Mesenchymal stem cell (in vitro differentiated cells and primary cell): ENCODE results near the gene SKAP1.

Experiments
- DNase-seq: peaks from one replicate; pipeline ENCODE4 v3.0.0-alpha.2; 2013
- H2AFZ ChIP-seq: one replicate; pipeline ENCODE4 v1.6.1; 2013; ENCODE audit warnings: low read depth, mild to moderate bottlenecking, control low read depth, inconsistent platforms, low read length, moderate library complexity
- H2AK5ac ChIP-seq: 2 replicates; pipeline ENCODE4 v1.6.1; 2013; ENCODE audit warnings: low read length, moderate library complexity, mild to moderate bottlenecking, inconsistent platforms; ENCODE audit not compliant: severe bottlenecking
- H2BK120ac ChIP-seq: one replicate; pipeline ENCODE4 v1.6.1; 2013; ENCODE audit warnings: low read depth, mild to moderate bottlenecking, inconsistent platforms, low read length, moderate library complexity
- H2BK12ac ChIP-seq, 2 experiments: one replicate each; pipeline ENCODE4 v1.6.1; 2013; ENCODE audit warnings: inconsistent platforms in 2 of 2, low read length in 2 of 2, mild to moderate bottlenecking in 2 of 2, moderate library complexity in 2 of 2, control low read depth in 1 of 2
- H2BK15ac ChIP-seq: one replicate; pipeline ENCODE4 v1.6.1; 2013; ENCODE audit warnings: mild to moderate bottlenecking, low read depth, inconsistent platforms; ENCODE audit not compliant: poor library complexity, severe bottlenecking
- H2BK5ac ChIP-seq: 2 replicates; pipeline ENCODE4 v1.6.1; 2013; ENCODE audit warnings: low read depth, mild to moderate bottlenecking, low read length, control low read depth, inconsistent platforms; ENCODE audit not compliant: poor library complexity, severe bottlenecking
- H3K14ac ChIP-seq, 2 experiments: one replicate each; pipeline ENCODE4 v1.6.1; 2013; ENCODE audit warnings: inconsistent platforms in 2 of 2, low read length in 2 of 2, control low read depth in 1 of 2, mild to moderate bottlenecking in 1 of 2, moderate library complexity in 1 of 2
- H3K18ac ChIP-seq, 2 experiments: one replicate each; pipeline ENCODE4 v1.6.1; 2013; ENCODE audit warnings: inconsistent platforms in 2 of 2, low read length in 2 of 2, control low read depth in 1 of 2, low read depth in 1 of 2, mild to moderate bottlenecking in 1 of 2
- H3K23ac ChIP-seq, 2 experiments: one replicate each; pipeline ENCODE4 v1.6.1; 2013; ENCODE audit warnings: inconsistent platforms in 2 of 2, low read length in 2 of 2, mild to moderate bottlenecking in 2 of 2, moderate library complexity in 2 of 2, control low read depth in 1 of 2
- H3K27ac ChIP-seq: 2 replicates; pipeline ENCODE4 v1.5.1; 2013; ENCODE audit warnings: mild to moderate bottlenecking, moderate library complexity, low read length, control low read depth, inconsistent platforms; ENCODE audit not compliant: poor library complexity, severe bottlenecking
- H3K27me3 ChIP-seq, 2 experiments: 2 replicates each; pipeline versions ENCODE4 v1.6.1 to v1.7.0; 2013; ENCODE audit warnings: low read length in 2 of 2, mild to moderate bottlenecking in 2 of 2, moderate library complexity in 2 of 2, control low read depth in 1 of 2, inconsistent platforms in 1 of 2; ENCODE audit not compliant: control insufficient read depth in 1 of 2, insufficient read depth in 1 of 2
- H3K36me3 ChIP-seq, 2 experiments: 2 replicates each; pipeline versions ENCODE4 v1.6.1 to v1.7.0; 2013; ENCODE audit warnings: low read length in 2 of 2, control low read depth in 1 of 2, inconsistent platforms in 1 of 2, low read depth in 1 of 2, mild to moderate bottlenecking in 1 of 2; ENCODE audit not compliant: insufficient read depth in 2 of 2, control insufficient read depth in 1 of 2
- H3K4ac ChIP-seq, 2 experiments: one replicate each; pipeline ENCODE4 v1.6.1; 2013; ENCODE audit warnings: inconsistent platforms in 2 of 2, low read length in 2 of 2, mild to moderate bottlenecking in 2 of 2, moderate library complexity in 2 of 2, control low read depth in 1 of 2, low read depth in 1 of 2
- H3K4me1 ChIP-seq: 2 replicates; pipeline ENCODE4 v1.6.1; 2013; ENCODE audit warnings: low read depth, low read length, control low read depth; ENCODE audit not compliant: control insufficient read depth, insufficient read depth
- H3K4me2 ChIP-seq: 2 replicates; pipeline ENCODE4 v1.6.1; 2013; ENCODE audit warnings: low read length, mild to moderate bottlenecking, inconsistent platforms; ENCODE audit not compliant: poor library complexity, severe bottlenecking
- H3K4me3 ChIP-seq, 2 experiments: 2 replicates each; pipeline versions ENCODE4 v1.5.1 to v1.7.0; 2013; ENCODE audit warnings: low read length in 2 of 2, mild to moderate bottlenecking in 2 of 2, control low read depth in 1 of 2, low read depth in 1 of 2; ENCODE audit not compliant: insufficient read depth in 1 of 2
- H3K79me1 ChIP-seq: replicated peaks from 2 replicates; pipeline ENCODE4 v1.6.1; 2013; ENCODE audit warnings: mild to moderate bottlenecking, control low read depth, low read length, inconsistent platforms; ENCODE audit not compliant: poor library complexity, severe bottlenecking
- H3K9ac ChIP-seq: 2 replicates; pipeline ENCODE4 v1.7.0; 2013; ENCODE audit warnings: mild to moderate bottlenecking, low read length, moderate library complexity
- H3K9me3 ChIP-seq: 2 replicates; pipeline ENCODE4 v1.7.0; 2013; ENCODE audit warnings: mild to moderate bottlenecking, low read length; ENCODE audit not compliant: control insufficient read depth
- H4K8ac ChIP-seq: one replicate; pipeline ENCODE4 v1.6.1; 2013; ENCODE audit warnings: inconsistent platforms, mild to moderate bottlenecking, low read length, moderate library complexity
- H4K91ac ChIP-seq: one replicate; pipeline ENCODE4 v1.6.1; 2013; ENCODE audit warnings: mild to moderate bottlenecking, low read length, inconsistent platforms
- WGBS: methylation state at CpG from one replicate; pipeline ENCODE4 v1.1.7; 2013; ENCODE audit warnings: mixed read lengths; 5-methylcytosine and 5-hydroxymethylcytosine counted together

The SKAP1 gene

GRCh38 chr17:48181653-48182052 is 248.4 kb downstream of the SKAP1 start:
- H3K23ac ChIP-seq = no peak overlapping the region
- no peak overlapping the region for H4K91ac ChIP-seq
- no peak overlapping the region for H3K4ac ChIP-seq
- H2AFZ ChIP-seq = no peak overlapping the region
- no peaks in the 10 kb centered on the region for H3K9me3 ChIP-seq
- no peak overlapping the region for H3K18ac ChIP-seq
- H2AK5ac ChIP-seq = no peak overlapping the region
- DNase-seq = peak; percentile 50
- no peak overlapping the region for H2BK15ac ChIP-seq
- no peaks in the 10 kb centered on the region for H3K36me3 ChIP-seq
- H3K14ac ChIP-seq = no peak overlapping the region
- H3K79me1 ChIP-seq = no peaks in the 10 kb centered on the region
- no peak overlapping the region for H3K4me2 ChIP-seq
- no peak overlapping the region for H2BK5ac ChIP-seq
- no peak overlapping the region for H3K4me3 ChIP-seq
- H3K27me3 ChIP-seq = peaks cover 0 to 66% of the 10 kb centered on the region in 2 experiments
- H2BK12ac ChIP-seq = no peak overlapping the region
- H4K8ac ChIP-seq = no peak overlapping the region
- no peak overlapping the region for H3K27ac ChIP-seq
- 0% methylated on average over 1 of the region's 1 CpG for WGBS
- H3K9ac ChIP-seq = no peak overlapping the region
- H3K4me1 ChIP-seq = peaks cover 2% of the 10 kb centered on the region
- H2BK120ac ChIP-seq = no peak overlapping the region

- no peak overlapping the region for H3K4me2 ChIP-seq
- WGBS = 94% methylated on average over 5 of the region's 7 CpGs
- no peak overlapping the region for H3K14ac ChIP-seq
- no peak overlapping the region for H3K23ac ChIP-seq
- no peaks in the 10 kb centered on the region for H3K9me3 ChIP-seq
- H3K18ac ChIP-seq = no peak overlapping the region
- H2AK5ac ChIP-seq = no peak overlapping the region
- H2BK120ac ChIP-seq = no peak overlapping the region
- no peak overlapping the region for H4K91ac ChIP-seq
- peaks cover 4% of the 10 kb centered on the region for H3K4me1 ChIP-seq
- H3K27ac ChIP-seq = no peak overlapping the region
- no peak overlapping the region for H2BK12ac ChIP-seq
- H3K36me3 ChIP-seq = no peaks in the 10 kb centered on the region
- no peak overlapping the region for H3K4ac ChIP-seq
- H3K27me3 ChIP-seq = peaks cover 0 to 65% of the 10 kb centered on the region in 2 experiments
- no peak overlapping the region for H2AFZ ChIP-seq
- no peaks in the 10 kb centered on the region for H3K79me1 ChIP-seq
- no peak overlapping the region for H2BK15ac ChIP-seq
- H3K9ac ChIP-seq = no peak overlapping the region
- H2BK5ac ChIP-seq = no peak overlapping the region
- H4K8ac ChIP-seq = no peak overlapping the region
- H3K4me3 ChIP-seq = no peak overlapping the region
- no peak for DNase-seq
Observed at GRCh38 chr17:48180842-48181629, 249.0 kb downstream of the SKAP1 start.

GRCh38 chr17:48179071-48179945 is 250.7 kb downstream of the SKAP1 start:
- no peak overlapping the region for H3K4me3 ChIP-seq
- no peak for DNase-seq
- H2BK120ac ChIP-seq = no peak overlapping the region
- no peaks in the 10 kb centered on the region for H3K36me3 ChIP-seq
- H2BK15ac ChIP-seq = no peak overlapping the region
- H4K8ac ChIP-seq = no peak overlapping the region
- no peak overlapping the region for H2AFZ ChIP-seq
- no peaks in the 10 kb centered on the region for H3K9me3 ChIP-seq
- 84% methylated on average over 4 of the region's 4 CpGs for WGBS
- no peak overlapping the region for H3K27ac ChIP-seq
- H2BK12ac ChIP-seq = no peak overlapping the region
- H2AK5ac ChIP-seq = no peak overlapping the region
- H3K4me1 ChIP-seq = peaks cover 5% of the 10 kb centered on the region
- H3K9ac ChIP-seq = no peak overlapping the region
- peaks cover 0 to 47% of the 10 kb centered on the region in 2 experiments for H3K27me3 ChIP-seq
- H2BK5ac ChIP-seq = no peak overlapping the region
- H3K4ac ChIP-seq = no peak overlapping the region
- no peaks in the 10 kb centered on the region for H3K79me1 ChIP-seq
- H4K91ac ChIP-seq = no peak overlapping the region
- no peak overlapping the region for H3K23ac ChIP-seq
- H3K18ac ChIP-seq = no peak overlapping the region
- H3K14ac ChIP-seq = no peak overlapping the region
- no peak overlapping the region for H3K4me2 ChIP-seq

- no peak overlapping the region for H2BK15ac ChIP-seq
- no peak overlapping the region for H3K9ac ChIP-seq
- H3K4me1 ChIP-seq = peaks cover 5% of the 10 kb centered on the region
- no peak for DNase-seq
- H2BK120ac ChIP-seq = no peak overlapping the region
- 67% methylated on average over 1 of the region's 4 CpGs for WGBS
- no peak overlapping the region for H3K14ac ChIP-seq
- no peak overlapping the region for H2BK12ac ChIP-seq
- H3K9me3 ChIP-seq = no peaks in the 10 kb centered on the region
- H3K18ac ChIP-seq = no peak overlapping the region
- H2AK5ac ChIP-seq = no peak overlapping the region
- H3K4me3 ChIP-seq = no peak overlapping the region
- H4K8ac ChIP-seq = no peak overlapping the region
- no peak overlapping the region for H3K4me2 ChIP-seq
- H3K27me3 ChIP-seq = peaks cover 0 to 42% of the 10 kb centered on the region in 2 experiments
- H2AFZ ChIP-seq = no peak overlapping the region
- H3K36me3 ChIP-seq = no peaks in the 10 kb centered on the region
- no peak overlapping the region for H3K23ac ChIP-seq
- H3K27ac ChIP-seq = no peak overlapping the region
- no peak overlapping the region for H4K91ac ChIP-seq
- no peak overlapping the region for H3K4ac ChIP-seq
- H3K79me1 ChIP-seq = no peaks in the 10 kb centered on the region
- no peak overlapping the region for H2BK5ac ChIP-seq
Observed at GRCh38 chr17:48178317-48178716, 251.7 kb downstream of the SKAP1 start.
